Keratinocyte (primary cell): Measurements from ENCODE around the gene TATDN2.

Experiments
- CTCF ChIP-seq, 3 experiments: IDR thresholded peaks in 1 of 3; conservative IDR thresholded peaks in 1 of 3; optimal IDR thresholded peaks in 1 of 3; 2 replicates in 2 of 3; 3 replicates in 1 of 3; pipeline versions ENCODE3 to v1.5.1; 2011; ENCODE audit warnings: low read length in 3 of 3, mild to moderate bottlenecking in 3 of 3, moderate library complexity in 2 of 3, control low read depth in 1 of 3, inconsistent platforms in 1 of 3; ENCODE audit not compliant: insufficient read depth in 2 of 3; ENCODE audit errors: extremely low read depth in 1 of 3
- EZH2 ChIP-seq: IDR thresholded peaks from one replicate; pipeline ENCODE4 v1.6.1; 2012; ENCODE audit warnings: inconsistent platforms, mild to moderate bottlenecking, low read length, moderate library complexity

GRCh38 chr3:10280571-10280970, 32.3 kb downstream of the TATDN2 start:
- TF ChIP-seq CTCF (optimal IDR thresholded peaks at IDR 0.05 in 1 of 3, IDR thresholded peaks at IDR 0.05 in 1 of 3, conservative IDR thresholded peaks at IDR 0.05 in 1 of 3; ENCODE audit: extremely low read depth in 1 of 3, insufficient read depth in 2 of 3, low read length in 3 of 3) (no peak), EZH2 (no peak)
